Spleen (tissue), 11 donors: ENCODE results near the gene ADD1. TPM values are rescaled to one million over a fixed set of nuclear protein-coding genes. Genes with fewer than 3 reads are reported as not detected.
"Not testable (repeated sequence)": the region's sequence is repeated elsewhere in the genome, so short reads cannot be mapped to it uniquely, and the experiment has no call there.

ENCODE experiments used
- DNase-seq: peaks from one replicate; pipeline ENCODE4 v3.0.0-alpha.2; 2020
- H3K27ac ChIP-seq, 8 donors: fragments of 200-600 bp; sonication (generic) in 7 of 8; 1 replicate in 4 of 8; 2 replicates in 4 of 8; pipeline versions ENCODE4 v1.5.0 to v1.8.0; 2016 to 2021; ENCODE audit warnings: inconsistent platforms in 4 of 8, mild to moderate bottlenecking in 4 of 8, moderate library complexity in 1 of 8
- H3K27me3 ChIP-seq, 7 donors: fragments of 200-600 bp; sonication (generic) in 6 of 7; replicated peaks in 1 of 7; 1 replicate in 4 of 7; 2 replicates in 3 of 7; pipeline versions ENCODE4 v1.5.0 to v1.8.0; 2016 to 2021; ENCODE audit warnings: inconsistent platforms in 3 of 7, mild to moderate bottlenecking in 1 of 7
- H3K36me3 ChIP-seq, 6 donors: fragments of 200-600 bp; sonication (generic) in 5 of 6; 1 replicate in 4 of 6; 2 replicates in 2 of 6; pipeline versions ENCODE4 v1.5.0 to v1.8.0; 2016 to 2021; ENCODE audit warnings: inconsistent platforms in 2 of 6
- H3K4me1 ChIP-seq, 6 donors: fragments of 200-600 bp; sonication (generic) in 5 of 6; 1 replicate in 3 of 6; 2 replicates in 3 of 6; pipeline versions ENCODE4 v1.5.0 to v1.8.0; 2016 to 2021; ENCODE audit warnings: inconsistent platforms in 3 of 6
- H3K4me3 ChIP-seq, 8 donors: fragments of 200-600 bp; sonication (generic) in 7 of 8; 1 replicate in 4 of 8; 2 replicates in 4 of 8; pipeline versions ENCODE4 v1.5.0 to v1.8.0; 2016 to 2021; ENCODE audit warnings: inconsistent platforms in 4 of 8, mild to moderate bottlenecking in 4 of 8, moderate library complexity in 2 of 8
- H3K9me3 ChIP-seq, 8 donors: fragments of 200-600 bp; sonication (generic) in 7 of 8; 1 replicate in 4 of 8; 2 replicates in 4 of 8; pipeline versions ENCODE4 v1.5.0 to v1.8.0; 2016 to 2021; ENCODE audit warnings: inconsistent platforms in 4 of 8
- CTCF ChIP-seq, 11 experiments: fragments of 200-600 bp in 7 of 11; fragments of 450-650 bp in 4 of 11; sonication (generic) in 4 of 11; IDR thresholded peaks in 8 of 11; conservative IDR thresholded peaks in 3 of 11; 1 replicate in 7 of 11; 2 replicates in 4 of 11; pipeline versions ENCODE4 v1.4.0 to v1.8.0; 2016 to 2021; ENCODE audit warnings: antibody characterized with exemption in 11 of 11, inconsistent platforms in 4 of 11, mild to moderate bottlenecking in 1 of 11
- POLR2A ChIP-seq, 3 donors: fragments of 450-650 bp; IDR thresholded peaks; one replicate each; pipeline ENCODE4 v1.5.1; 2017; ENCODE audit warnings: antibody characterized with exemption in 3 of 3, mild to moderate bottlenecking in 1 of 3
- POLR2AphosphoS5 ChIP-seq, 3 donors: sonication (generic); formaldehyde crosslinking; IDR thresholded peaks; one replicate each; pipeline ENCODE4 v1.5.1; 2017; ENCODE audit warnings: antibody characterized with exemption in 3 of 3
- WGBS, 5 donors: extraction: QIAGEN DNeasy Blood & Tissue Kit in 3 of 5; methylation state at CpG; one replicate each; pipeline versions ENCODE4 v1.1.5 to v1.1.7; 2013 to 2018; 5-methylcytosine and 5-hydroxymethylcytosine counted together
- intact Hi-C: fragments of 100-400 bp; cut with DNase I; formaldehyde crosslinking; loops from one replicate; pipeline ENCODE4 v1.15.0; 2023; ENCODE audit warnings: low total_unique reads
- polyA plus RNA-seq, 3 donors: library from polyadenylated mRNA; stranded (reverse); fragments of 200-250 nt; gene quantifications; one replicate each; pipeline ENCODE4 v1.2.1, GENCODE V29; 2013
- total RNA-seq, 7 donors: library from RNA; depleted of rRNA in 3 of 7; stranded (reverse); fragments of >200 nt in 3 of 7; fragmentation: NEBNext Ultra II Directional in 4 of 7; extraction: Animal tissue kit (Norgen Biotek cat#: 25700) in 4 of 7; gene quantifications; one replicate each; pipeline versions ENCODE4 v1.1.0 to v1.2.1, GENCODE V29; 2016 to 2021
- donor health status: healthy with polysubstance abuse.
- donor health status: DM: no; HTN: no; CAD: no; lungs with moderate emphysema.
- donor health status: DM: no; HTN: no; CAD: no.
- donor health status: Bipolar disorder and iron deficiency.
- donor health status: healthy.
- donor health status: DM: no; HTN: no; CAD: no.
- donor health status: DM: yes; HTN: yes; CAD: no.

Gene ADD1
- total and polyA plus RNA-seq, 10 donors: 175 to 348 (median 265) TPM

GRCh38 chr4:2953496-2953895, 109.9 kb downstream of the ADD1 start:
- no peak for DNase-seq
- peaks cover 2 to 98% (median 87%) of the 10 kb centered on the region in 6 donors for H3K36me3 ChIP-seq
- no peak overlapping the region for H3K27ac ChIP-seq
- 78 to 93% (median 85%) methylated on average over 6 of the region's 6 CpGs for WGBS, 5 donors
- H3K9me3 ChIP-seq: no peaks in the 10 kb centered on the region
- H3K4me3 ChIP-seq: no peak overlapping the region
- intact Hi-C loops: no loop called here
- H3K4me1 ChIP-seq: peaks cover 0 to 21% (median 7%) of the 10 kb centered on the region in 6 donors
- H3K27me3 ChIP-seq: no peaks in the 10 kb centered on the region
- TF ChIP-seq POLR2A (IDR thresholded peaks at IDR 0.05) (no peak), CTCF (IDR thresholded peaks at IDR 0.05 in 8 of 11, conservative IDR thresholded peaks at IDR 0.05 in 3 of 11) (no peak), POLR2AphosphoS5 (IDR thresholded peaks at IDR 0.05) (no peak)

DNA sequence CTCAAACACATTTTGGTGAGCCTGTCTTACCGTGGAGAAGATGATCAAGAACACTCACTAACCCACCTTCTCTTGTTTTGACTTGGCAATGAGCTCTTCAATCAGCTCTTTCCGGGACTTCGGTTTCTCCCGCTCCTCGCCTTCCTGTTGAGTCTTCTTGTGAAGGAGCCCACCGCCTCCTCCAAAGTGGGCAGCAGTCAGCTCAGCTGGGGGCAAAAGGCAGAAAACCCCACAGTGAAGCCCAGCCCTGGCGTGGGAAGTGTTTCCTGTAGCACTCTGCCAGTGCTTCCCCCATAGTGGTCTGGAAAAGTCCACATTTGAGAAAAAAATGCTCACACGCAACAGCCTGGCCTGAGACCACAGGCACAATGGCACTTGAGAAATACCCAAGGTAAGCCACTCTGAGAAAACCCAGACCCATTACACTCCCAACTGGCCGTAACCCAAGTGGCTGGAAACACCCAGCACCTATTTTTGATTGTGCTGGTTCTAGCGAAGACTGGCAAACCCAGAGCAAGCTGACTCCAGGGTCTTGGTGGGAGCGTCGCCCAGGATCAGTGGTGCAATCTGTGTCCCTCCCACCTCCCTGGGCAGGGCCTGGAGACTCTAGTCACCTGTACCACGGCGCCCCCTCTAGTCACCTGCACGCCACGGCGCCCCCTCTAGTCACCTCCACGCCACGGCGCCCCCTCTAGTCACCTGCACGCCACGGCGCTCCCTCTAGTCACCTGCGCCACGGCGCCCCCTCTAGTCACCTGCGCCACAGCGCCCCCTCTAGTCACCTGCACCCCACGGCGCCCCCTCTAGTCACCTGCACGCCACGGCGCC, 110.9 kb downstream of the ADD1 start:
- 69 to 81% (median 77%) methylated on average over 20 to 33 of the region's 33 CpGs for WGBS, 5 donors
- no peaks in the 10 kb centered on the region for H3K9me3 ChIP-seq
- no peaks in the 10 kb centered on the region for H3K27me3 ChIP-seq
- H3K4me3 ChIP-seq: no peak overlapping the region
- peaks cover 0 to 29% (median 12%) of the 10 kb centered on the region in 6 donors for H3K4me1 ChIP-seq
- H3K27ac ChIP-seq: peak overlapping the region in 5 of 8 donors; percentile 38 to 64 (median 52)
- peaks cover 2 to 92% (median 79%) of the 10 kb centered on the region in 6 donors for H3K36me3 ChIP-seq
- intact Hi-C loops: no loop called here
- TF ChIP-seq CTCF (IDR thresholded peaks at IDR 0.05 in 8 of 11, conservative IDR thresholded peaks at IDR 0.05 in 3 of 11): peak in 2 of 11 experiments; percentile 10 to 32
- no peak for TF ChIP-seq POLR2A (IDR thresholded peaks at IDR 0.05)
- peak; percentile 66 for DNase-seq

GRCh38 chr4:2955186-2956044, 111.8 kb downstream of the ADD1 start:
- 92 to 97% (median 96%) methylated on average over 26 to 44 of the region's 44 CpGs for whole genome bisulfite sequencing, 5 donors
- intact Hi-C loops, H3K27me3 ChIP-seq, H3K4me3 ChIP-seq, H3K9me3 ChIP-seq: not testable (repeated sequence)
- Histone ChIP-seq H3K36me3 (peaks cover 0 to 87% (median 70%) of the 10 kb centered on the region in 6 donors), H3K4me1 (peaks cover 0 to 37% (median 16%) of the 10 kb centered on the region in 6 donors), H3K27ac (peak overlapping the region in 1 of 8 donors; percentile 45)
- DNase-seq: peak; percentile 24
- TF ChIP-seq CTCF (IDR thresholded peaks at IDR 0.05 in 8 of 11, conservative IDR thresholded peaks at IDR 0.05 in 3 of 11): peak in 2 of 11 experiments; percentile 1 to 21

DNA sequence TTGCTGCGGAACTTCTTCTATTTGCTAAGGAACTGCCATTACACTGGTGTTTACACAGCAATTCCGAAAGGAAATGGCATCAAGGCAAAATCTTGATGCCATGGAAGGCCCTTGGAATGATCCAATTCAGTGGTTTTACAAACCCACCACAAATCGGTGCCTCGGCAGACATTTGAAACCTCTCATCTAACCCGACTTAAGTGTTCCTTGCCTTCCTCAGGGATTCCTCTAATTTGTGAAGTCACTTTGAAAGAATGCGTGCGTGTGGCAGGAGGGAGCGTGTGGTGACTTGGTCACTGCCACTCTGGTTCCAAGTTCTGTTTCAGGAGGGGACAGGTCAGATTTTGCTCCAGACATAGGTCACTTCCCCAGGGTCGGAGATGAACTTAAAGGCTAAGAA, 114.8 kb downstream of the ADD1 start:
- H3K27ac ChIP-seq: peak overlapping the region in 4 of 8 donors; percentile 8 to 36 (median 22)
- intact Hi-C loops: no loop called here

DNA sequence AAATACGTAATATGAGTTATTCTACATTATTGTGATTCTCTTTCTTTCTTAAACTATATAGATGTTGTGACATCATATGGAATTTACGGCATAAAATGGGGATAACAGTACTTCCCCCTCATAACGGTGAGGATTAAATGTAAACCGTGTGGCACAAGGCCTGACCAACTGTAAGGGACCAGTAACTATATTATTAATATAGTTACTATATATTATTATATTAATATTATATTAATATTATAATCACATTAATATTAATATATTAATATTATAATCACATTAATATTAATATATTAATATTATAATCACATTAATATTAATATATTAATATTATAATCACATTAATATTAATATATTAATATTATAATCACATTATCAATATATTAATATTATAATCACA, 116.8 kb downstream of the ADD1 start:
- DNase-seq, H3K9me3 ChIP-seq, H3K4me3 ChIP-seq, intact Hi-C loops, H3K27me3 ChIP-seq: not testable (repeated sequence)
- Histone ChIP-seq H3K27ac (peak overlapping the region in 1 of 8 donors; percentile 17), H3K4me1 (peaks cover 14 to 68% (median 46%) of the 10 kb centered on the region in 6 donors), H3K36me3 (peaks cover 0 to 40% (median 31%) of the 10 kb centered on the region in 6 donors)
- WGBS, 5 donors: 87 to 92% (median 89%) methylated on average over 4 of the region's 4 CpGs

More for the DNA sequence above, 114.8 kb downstream of the ADD1 start:
- WGBS, 5 donors: 67 to 85% (median 74%) methylated on average over 9 of the region's 9 CpGs
- DNase-seq: no peak
- H3K4me3 ChIP-seq: no peak overlapping the region
- TF ChIP-seq POLR2AphosphoS5 (IDR thresholded peaks at IDR 0.05) (no peak), CTCF (IDR thresholded peaks at IDR 0.05 in 8 of 11, conservative IDR thresholded peaks at IDR 0.05 in 3 of 11) (no peak), POLR2A (IDR thresholded peaks at IDR 0.05) (no peak)
- H3K27me3 ChIP-seq: no peaks in the 10 kb centered on the region
- no peaks in the 10 kb centered on the region for H3K9me3 ChIP-seq
- peaks cover 14 to 57% (median 37%) of the 10 kb centered on the region in 6 donors for H3K4me1 ChIP-seq
- H3K36me3 ChIP-seq: peaks cover 0 to 57% (median 41%) of the 10 kb centered on the region in 6 donors
